Measurements from ENCODE around the gene BRD3. TPM values are rescaled to one million over a fixed set of nuclear protein-coding genes. Genes with fewer than 3 reads are reported as not detected.

Gene BRD3
- total and polyA plus RNA-seq, 12 donors: 8.4 to 73.1 (median 20.4) TPM

- H3K4me1 ChIP-seq (replicated peaks in 1 of 2): peaks cover 54 to 64% of the 10 kb centered on the region in 2 donors
- 82 to 84% (median 83%) methylated on average over 5 to 7 of the region's 7 CpGs for WGBS, 4 donors
- intact Hi-C loops (cut with DNase I): loop anchor here (5.0 kb wide), 1 partner anchor 37 kb away; the partner anchor contains the start of gene BRD3OS (in 2 of the 2)
- H3K9me3 ChIP-seq (replicated peaks in 1 of 3): no peaks in the 10 kb centered on the region
- TF ChIP-seq POLR2A (IDR thresholded peaks at IDR 0.05): no peak
- H3K27ac ChIP-seq: no peak overlapping the region
- H3K4me3 ChIP-seq: no peak overlapping the region
- H3K36me3 ChIP-seq (replicated peaks in 1 of 2): no peaks in the 10 kb centered on the region
- DNase-seq: peak in 4 of 7 donors; percentile 15 to 52 (median 28)
- H3K27me3 ChIP-seq: no peaks in the 10 kb centered on the region
Measured at GRCh38 chr9:134064711-134065110, 3.1 kb downstream of the BRD3 start.

GRCh38 chr9:134063571-134064450 is 4.0 kb downstream of the BRD3 start:
- peak in 3 of 7 donors; percentile 18 to 55 (median 21) for DNase-seq
- no peak for TF ChIP-seq POLR2A (IDR thresholded peaks at IDR 0.05)
- TF ChIP-seq, protein P1, sequence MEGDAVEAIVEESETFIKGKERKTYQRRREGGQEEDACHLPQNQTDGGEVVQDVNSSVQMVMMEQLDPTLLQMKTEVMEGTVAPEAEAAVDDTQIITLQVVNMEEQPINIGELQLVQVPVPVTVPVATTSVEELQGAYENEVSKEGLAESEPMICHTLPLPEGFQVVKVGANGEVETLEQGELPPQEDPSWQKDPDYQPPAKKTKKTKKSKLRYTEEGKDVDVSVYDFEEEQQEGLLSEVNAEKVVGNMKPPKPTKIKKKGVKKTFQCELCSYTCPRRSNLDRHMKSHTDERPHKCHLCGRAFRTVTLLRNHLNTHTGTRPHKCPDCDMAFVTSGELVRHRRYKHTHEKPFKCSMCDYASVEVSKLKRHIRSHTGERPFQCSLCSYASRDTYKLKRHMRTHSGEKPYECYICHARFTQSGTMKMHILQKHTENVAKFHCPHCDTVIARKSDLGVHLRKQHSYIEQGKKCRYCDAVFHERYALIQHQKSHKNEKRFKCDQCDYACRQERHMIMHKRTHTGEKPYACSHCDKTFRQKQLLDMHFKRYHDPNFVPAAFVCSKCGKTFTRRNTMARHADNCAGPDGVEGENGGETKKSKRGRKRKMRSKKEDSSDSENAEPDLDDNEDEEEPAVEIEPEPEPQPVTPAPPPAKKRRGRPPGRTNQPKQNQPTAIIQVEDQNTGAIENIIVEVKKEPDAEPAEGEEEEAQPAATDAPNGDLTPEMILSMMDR (IDR thresholded peaks at IDR 0.05): no peak
- intact Hi-C loops (cut with DNase I): loop anchor here in 1 of 2 donors (5.0 kb wide), 1 partner anchor 37 kb away; the partner anchor contains the start of gene BRD3OS
- Histone ChIP-seq H3K4me1 (replicated peaks in 1 of 2) (peaks cover 61 to 68% of the 10 kb centered on the region in 2 donors), H3K27ac (no peak overlapping the region), H3K36me3 (replicated peaks in 1 of 2) (no peaks in the 10 kb centered on the region), H3K9me3 (replicated peaks in 1 of 3) (no peaks in the 10 kb centered on the region), H3K4me3 (no peak overlapping the region), H3K27me3 (no peaks in the 10 kb centered on the region)
- WGBS, 4 donors: 86 to 94% (median 92%) methylated on average over 11 to 29 of the region's 29 CpGs

DNA sequence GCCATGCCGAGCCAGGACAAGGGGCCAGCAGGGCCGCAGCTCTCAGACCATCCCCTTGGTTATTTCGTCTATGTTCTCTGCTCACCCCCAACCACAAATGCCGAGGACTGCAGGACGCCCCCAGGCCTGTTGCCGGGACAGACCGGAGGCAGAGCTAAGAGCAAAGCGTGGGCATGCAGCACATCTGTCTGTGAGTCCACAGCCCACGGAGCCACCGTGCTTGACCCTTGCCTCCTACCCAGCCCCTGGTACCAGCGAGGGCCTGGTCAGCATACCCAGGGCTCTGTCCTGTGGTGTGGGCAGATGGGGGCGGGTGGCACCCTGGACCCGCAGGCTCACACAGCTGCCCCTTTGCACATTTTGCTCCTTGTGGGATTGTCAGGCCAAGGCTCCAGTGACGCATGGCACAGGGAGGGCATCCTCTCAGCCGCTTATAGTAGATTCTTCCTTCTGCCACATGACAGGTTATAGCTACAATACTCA is 4.7 kb downstream of the BRD3 start:
- no peaks in the 10 kb centered on the region for H3K9me3 ChIP-seq (replicated peaks in 1 of 3)
- WGBS, 4 donors: 78 to 88% (median 85%) methylated on average over 10 to 15 of the region's 15 CpGs
- no peak overlapping the region for H3K27ac ChIP-seq
- TF ChIP-seq, protein P1 (IDR thresholded peaks at IDR 0.05): no peak
- TF ChIP-seq POLR2A (IDR thresholded peaks at IDR 0.05): no peak
- H3K27me3 ChIP-seq: no peaks in the 10 kb centered on the region
- intact Hi-C loops (cut with DNase I): loop anchor here in 1 of 2 donors (5.0 kb wide), 1 partner anchor 36 kb away; the partner anchor contains the start of gene BRD3OS
- H3K4me1 ChIP-seq (replicated peaks in 1 of 2): peaks cover 68 to 75% of the 10 kb centered on the region in 2 donors
- H3K36me3 ChIP-seq (replicated peaks in 1 of 2): no peaks in the 10 kb centered on the region
- no peak overlapping the region for H3K4me3 ChIP-seq
- DNase-seq: peak in 1 of 7 donors; percentile 16

DNA sequence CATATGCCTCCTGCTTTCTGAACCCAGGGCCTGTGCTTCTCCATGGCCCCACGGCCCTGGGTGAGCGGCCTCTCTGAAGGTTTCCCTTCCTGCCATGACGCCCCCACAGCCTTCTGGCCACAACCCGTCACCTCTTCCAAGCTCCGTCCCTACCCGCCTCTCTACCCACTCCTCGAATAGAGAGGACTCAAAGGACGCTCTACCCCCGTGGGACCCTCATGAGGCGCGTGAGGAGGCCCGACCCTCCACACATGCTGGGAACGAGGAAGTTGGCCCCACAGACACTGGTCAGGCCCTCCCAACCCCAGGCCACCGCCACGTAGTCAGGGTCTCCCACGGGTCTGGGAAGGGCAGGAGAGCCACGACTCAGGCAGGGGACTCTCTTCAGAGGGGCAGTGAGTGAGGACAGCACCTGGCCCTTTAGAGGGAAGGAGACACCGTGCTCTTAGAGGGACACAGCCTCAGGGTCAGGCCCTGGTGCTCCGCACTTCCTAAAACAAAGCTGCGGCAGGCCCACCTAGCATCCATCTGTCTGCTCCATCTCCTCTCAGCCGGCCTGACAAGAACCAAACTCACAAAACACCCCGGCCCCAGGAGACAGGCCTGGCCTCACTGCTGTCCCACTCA is 5.3 kb downstream of the BRD3 start:
- H3K27me3 ChIP-seq: no peaks in the 10 kb centered on the region
- no peak overlapping the region for H3K27ac ChIP-seq
- 71 to 83% (median 76%) methylated on average over 11 to 22 of the region's 22 CpGs for WGBS, 4 donors
- TF ChIP-seq, protein P1 (IDR thresholded peaks at IDR 0.05): no peak
- TF ChIP-seq POLR2A (IDR thresholded peaks at IDR 0.05): no peak
- DNase-seq: peak in 3 of 7 donors; percentile 14 to 48 (median 19)
- H3K9me3 ChIP-seq (replicated peaks in 1 of 3): no peaks in the 10 kb centered on the region
- intact Hi-C loops (cut with DNase I): loop anchor here in 1 of 2 donors (5.0 kb wide), 1 partner anchor 35 kb away; the partner anchor contains the start of gene BRD3OS
- H3K4me1 ChIP-seq (replicated peaks in 1 of 2): peaks cover 74 to 81% of the 10 kb centered on the region in 2 donors
- H3K36me3 ChIP-seq (replicated peaks in 1 of 2): no peaks in the 10 kb centered on the region
- no peak overlapping the region for H3K4me3 ChIP-seq

Data from adrenal gland (tissue), 12 donors.